IMR-90 (cell line): Measurements from ENCODE around the gene CAMKMT. TPM values are rescaled to one million over a fixed set of nuclear protein-coding genes. Genes with fewer than 3 reads are reported as not detected.

Experiments used
- ATAC-seq: fragments of 200-7000 bp; cut with Tn5 transposase; 2 replicates; pipeline ENCODE4 v1.9.1; 2020; ENCODE audit warnings: low read depth, mild to moderate bottlenecking, moderate library complexity
- BruUV-seq: library from RNA; stranded (reverse); fragments of 400-500 nt; replicated peaks from 2 replicates; lab custom pipeline; 2021; lab: Mats Ljungman, UMichigan
- CTCF ChIA-PET: fragments of 300-600 bp; formaldehyde crosslinking; extraction: SDS; loops from one replicate; lab custom pipeline; 2021; ENCODE audit warnings: antibody characterized with exemption; lab: Yijun Ruan, JAX
- POLR2A ChIA-PET: fragments of 300-600 bp; sonication (Branson Sonifier 250); formaldehyde crosslinking; loops from one replicate; lab custom pipeline; 2022; ENCODE audit warnings: antibody characterized with exemption; ENCODE audit not compliant: unreplicated experiment; lab: Charles Lee
- DNase-seq: peaks from one replicate; pipeline ENCODE4 v3.0.0; 2013
- H2AFZ ChIP-seq: replicated peaks from 2 replicates; pipeline ENCODE3; 2013; ENCODE audit warnings: low read length, mild to moderate bottlenecking; ENCODE audit not compliant: poor library complexity
- H2AK5ac ChIP-seq: 2 replicates; pipeline ENCODE4 v1.6.1; 2013; ENCODE audit warnings: low read depth, low read length, inconsistent platforms
- H2AK9ac ChIP-seq: replicated peaks from 2 replicates; pipeline ENCODE3; 2013; ENCODE audit warnings: mild to moderate bottlenecking, low read depth, low read length, moderate library complexity; ENCODE audit not compliant: poor library complexity
- H2BK120ac ChIP-seq: 2 replicates; pipeline ENCODE4 v1.6.1; 2013; ENCODE audit warnings: low read depth, low read length, inconsistent platforms
- H2BK15ac ChIP-seq: 3 replicates; pipeline ENCODE4 v1.6.1; 2013; ENCODE audit warnings: low read depth, low read length, inconsistent platforms
- H2BK20ac ChIP-seq: 2 replicates; pipeline ENCODE4 v1.6.1; 2013; ENCODE audit warnings: low read depth, mild to moderate bottlenecking, inconsistent platforms, low read length, moderate library complexity
- H2BK5ac ChIP-seq: 2 replicates; pipeline ENCODE4 v1.6.1; 2013; ENCODE audit warnings: mild to moderate bottlenecking, low read depth, low read length, inconsistent platforms; ENCODE audit not compliant: poor library complexity, severe bottlenecking
- H3K14ac ChIP-seq: replicated peaks from 2 replicates; pipeline ENCODE4 v1.6.1; 2013; ENCODE audit warnings: low read depth, low read length, inconsistent platforms
- H3K18ac ChIP-seq: 2 replicates; pipeline ENCODE4 v1.6.1; 2013; ENCODE audit warnings: low read depth, low read length, control low read depth
- H3K23ac ChIP-seq: 2 replicates; pipeline ENCODE4 v1.6.1; 2013; ENCODE audit warnings: low read depth, low read length, inconsistent platforms
- H3K27ac ChIP-seq: 2 replicates; pipeline ENCODE4 v1.5.1; 2013; ENCODE audit warnings: mild to moderate bottlenecking, control low read depth, low read length; ENCODE audit not compliant: insufficient read depth
- H3K27me3 ChIP-seq: 2 replicates; pipeline ENCODE4 v1.6.1; 2013; ENCODE audit warnings: low read length; ENCODE audit not compliant: control insufficient read depth, insufficient read depth
- H3K36me3 ChIP-seq: 2 replicates; pipeline ENCODE4 v1.6.1; 2013; ENCODE audit warnings: low read length, mixed read lengths; ENCODE audit not compliant: control insufficient read depth, insufficient read depth
- H3K4ac ChIP-seq: 2 replicates; pipeline ENCODE4 v1.6.1; 2013; ENCODE audit warnings: low read depth, low read length, inconsistent platforms
- H3K4me1 ChIP-seq: 2 replicates; pipeline ENCODE4 v1.6.1; 2013; ENCODE audit warnings: low read length, mixed read lengths; ENCODE audit not compliant: control insufficient read depth, insufficient read depth
- H3K4me2 ChIP-seq: 2 replicates; pipeline ENCODE4 v1.6.1; 2013; ENCODE audit warnings: low read depth, mild to moderate bottlenecking, control low read depth, low read length, moderate library complexity
- H3K4me3 ChIP-seq: 2 replicates; pipeline ENCODE4 v1.5.1; 2013; ENCODE audit warnings: low read depth, mild to moderate bottlenecking, control low read depth, low read length, moderate library complexity; ENCODE audit not compliant: insufficient read depth
- H3K56ac ChIP-seq: 2 replicates; pipeline ENCODE4 v1.6.1; 2013; ENCODE audit warnings: low read length, inconsistent platforms; ENCODE audit not compliant: insufficient read depth; ENCODE audit errors: extremely low read depth
- H3K79me1 ChIP-seq, 2 experiments: 2 replicates each; pipeline ENCODE4 v1.6.1; 2013; ENCODE audit warnings: low read length in 2 of 2, inconsistent platforms in 1 of 2, low read depth in 1 of 2
- H3K9ac ChIP-seq: 2 replicates; pipeline ENCODE4 v1.6.1; 2013; ENCODE audit warnings: low read depth, low read length, control low read depth
- H3K9me1 ChIP-seq: 2 replicates; pipeline ENCODE4 v1.6.1; 2013; ENCODE audit warnings: low read length, inconsistent platforms; ENCODE audit not compliant: insufficient read depth
- H3K9me3 ChIP-seq: 2 replicates; pipeline ENCODE4 v1.6.1; 2013; ENCODE audit warnings: low read length; ENCODE audit not compliant: control insufficient read depth, insufficient read depth
- H4K20me1 ChIP-seq: 2 replicates; pipeline ENCODE4 v1.6.1; 2013; ENCODE audit warnings: low read length, inconsistent platforms; ENCODE audit not compliant: insufficient read depth
- H4K5ac ChIP-seq: 2 replicates; pipeline ENCODE4 v1.6.1; 2013; ENCODE audit warnings: mild to moderate bottlenecking, low read depth, low read length, control low read depth
- H4K8ac ChIP-seq, 2 experiments: 2 replicates each; pipeline ENCODE4 v1.6.1; 2013; ENCODE audit warnings: low read depth in 2 of 2, low read length in 2 of 2, control low read depth in 1 of 2, inconsistent platforms in 1 of 2
- H4K91ac ChIP-seq: 2 replicates; pipeline ENCODE4 v1.6.1; 2013; ENCODE audit warnings: low read depth, low read length, inconsistent platforms; ENCODE audit not compliant: insufficient read depth
- CHD1 ChIP-seq: IDR thresholded peaks from 2 replicates; pipeline ENCODE4 v1.6.1; 2012; ENCODE audit warnings: low read depth, low read length, improper control_type of control experiment
- WGBS, 2 experiments: methylation state at CpG; one replicate each; pipeline versions ENCODE4 v1.1.5 to v1.1.7; 2013; ENCODE audit warnings: missing lambda C conversion rate in 2 of 2; ENCODE audit not compliant: insufficient read length in 1 of 2; ENCODE audit errors: extremely low coverage in 2 of 2; 5-methylcytosine and 5-hydroxymethylcytosine counted together
- dilution Hi-C: fragments of 300-500 bp; cut with HindIII; formaldehyde crosslinking; loops from one replicate; pipeline ENCODE4 v1.14.3; 2018; ENCODE audit warnings: low sequenced_read_pairs; ENCODE audit not compliant: unreplicated experiment
- in situ Hi-C: fragments of 300-500 bp; cut with MboI; formaldehyde crosslinking; loops from 3 replicates; pipeline ENCODE4 v1.14.3; 2019; ENCODE audit warnings: low sequenced_read_pairs, inconsistent platforms, mixed read lengths
- intact Hi-C: fragments of 100-400 bp; cut with micrococcal nuclease; formaldehyde crosslinking; loops from 2 replicates; pipeline ENCODE4 v1.10.0; 2022
- polyA plus RNA-seq, 3 experiments: library from polyadenylated mRNA; depleted of rRNA; stranded (reverse); fragments of >200 nt; gene quantifications; 2 replicates each; pipeline ENCODE4 v1.2.3, GENCODE V29; 2012; ENCODE audit warnings: low replicate concordance in 1 of 3
- total RNA-seq: library from RNA; depleted of rRNA; stranded (reverse); fragments of >200 nt; gene quantifications from 2 replicates; pipeline ENCODE4 v1.2.3, GENCODE V29; 2012

The CAMKMT gene
- total and polyA plus RNA-seq, 2 of the 4 experiments (the other 2 are of a cell fraction), result 4.4 to 6.8 TPM

DNA sequence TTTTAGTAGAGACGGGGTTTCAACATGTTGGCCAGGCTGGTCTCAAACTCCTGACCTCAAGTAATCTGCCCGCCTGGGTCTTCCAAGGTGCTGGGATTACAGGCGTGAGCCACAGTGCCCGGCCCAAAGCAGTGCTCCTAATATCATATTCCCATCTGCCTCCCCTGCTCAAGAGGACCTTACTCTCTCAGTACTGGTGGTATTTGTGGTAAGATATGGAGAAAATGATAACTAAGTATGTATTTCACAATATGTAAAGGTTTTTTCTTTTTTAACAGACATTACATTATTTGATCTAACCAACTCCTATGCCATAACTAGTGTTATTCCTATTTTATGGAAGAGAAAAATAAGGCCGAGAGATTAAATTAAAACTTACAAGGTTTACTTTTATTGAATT is 201.0 kb downstream of the CAMKMT start:
- H2AFZ ChIP-seq, result no peak overlapping the region
- H4K91ac ChIP-seq, result no peak overlapping the region
- H2BK15ac ChIP-seq, result no peak overlapping the region
- DNase-seq, result no peak
- H3K9me1 ChIP-seq, result no peaks in the 10 kb centered on the region
- no TSS peak for BruUV-seq
- H3K9me3 ChIP-seq, result no peaks in the 10 kb centered on the region
- no peak overlapping the region for H2BK120ac ChIP-seq
- H4K5ac ChIP-seq, result no peak overlapping the region
- no peak overlapping the region for H3K14ac ChIP-seq
- WGBS, 2 experiments, result no CpG with 5 or more reads among the region's 5 CpGs
- H4K8ac ChIP-seq, result no peak overlapping the region
- CTCF ChIA-PET, result no interaction called here
- H3K4me2 ChIP-seq, result no peak overlapping the region
- dilution Hi-C loops, result no loop called here
- H2BK20ac ChIP-seq, result no peak overlapping the region
- H3K27me3 ChIP-seq, result no peaks in the 10 kb centered on the region
- H3K23ac ChIP-seq, result no peak overlapping the region
- in situ Hi-C loops, result no loop called here
- no peak overlapping the region for H2BK5ac ChIP-seq
- no peak for ATAC-seq
- no peaks in the 10 kb centered on the region for H3K4me1 ChIP-seq
- no peaks in the 10 kb centered on the region for H3K79me1 ChIP-seq
- no peaks in the 10 kb centered on the region for H4K20me1 ChIP-seq
- no peak overlapping the region for H2AK5ac ChIP-seq
- H2AK9ac ChIP-seq, result no peak overlapping the region
- no peak for TF ChIP-seq CHD1
- no peak overlapping the region for H3K27ac ChIP-seq
- no peak overlapping the region for H3K4ac ChIP-seq
- POLR2A ChIA-PET, result no interaction called here
- H3K56ac ChIP-seq, result no peak overlapping the region
- no peak overlapping the region for H3K4me3 ChIP-seq
- H3K18ac ChIP-seq, result no peak overlapping the region
- no peak overlapping the region for H3K9ac ChIP-seq
- intact Hi-C loops, result no loop called here
- no peaks in the 10 kb centered on the region for H3K36me3 ChIP-seq
